DOHH2 (cell line): Measurements from ENCODE around the gene OR51B4.
"Not testable (repeated sequence)": the region's sequence is repeated elsewhere in the genome, so short reads cannot be mapped to it uniquely, and the experiment has no call there.

Source experiments
- CTCF ChIP-seq: fragments of 200-600 bp; sonication (generic); IDR thresholded peaks from one replicate; pipeline ENCODE4 v1.5.1; 2014; ENCODE audit warnings: antibody characterized with exemption, mild to moderate bottlenecking, low read depth, low read length; ENCODE audit not compliant: poor library complexity, severe bottlenecking
- EZH2phosphoT487 ChIP-seq: fragments of 200-600 bp; sonication (generic); IDR thresholded peaks from 2 replicates; pipeline ENCODE4 v1.6.1; 2017; ENCODE audit warnings: borderline replicate concordance, mild to moderate bottlenecking, antibody characterized with exemption, low read length, moderate library complexity, mixed read lengths

DNA sequence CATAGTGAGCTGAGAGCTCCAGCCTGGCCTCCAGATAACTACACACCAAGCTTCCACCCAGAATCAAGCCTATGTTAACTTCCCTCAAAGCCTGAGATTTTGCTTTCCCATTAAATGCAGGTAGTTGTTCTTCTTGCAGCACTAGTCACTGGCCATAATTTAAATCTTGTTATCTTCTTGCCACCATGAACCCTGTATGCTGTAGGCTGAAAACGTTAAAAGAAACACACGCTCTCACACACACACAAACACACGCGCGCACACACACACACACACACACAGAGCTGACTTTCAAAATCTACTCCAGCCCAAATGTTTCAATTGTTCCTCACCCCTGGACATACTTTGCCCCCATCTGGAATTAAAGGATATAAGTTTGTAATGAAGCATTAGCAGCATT lies 48.3 kb downstream of the OR51B4 start:
- TF ChIP-seq CTCF, EZH2phosphoT487: not testable (repeated sequence)
